Measurements from ENCODE around the gene CD248.
"Not testable (repeated sequence)": the region's sequence is repeated elsewhere in the genome, so short reads cannot be mapped to it uniquely, and the experiment has no call there.

CD248 gene, protein sequence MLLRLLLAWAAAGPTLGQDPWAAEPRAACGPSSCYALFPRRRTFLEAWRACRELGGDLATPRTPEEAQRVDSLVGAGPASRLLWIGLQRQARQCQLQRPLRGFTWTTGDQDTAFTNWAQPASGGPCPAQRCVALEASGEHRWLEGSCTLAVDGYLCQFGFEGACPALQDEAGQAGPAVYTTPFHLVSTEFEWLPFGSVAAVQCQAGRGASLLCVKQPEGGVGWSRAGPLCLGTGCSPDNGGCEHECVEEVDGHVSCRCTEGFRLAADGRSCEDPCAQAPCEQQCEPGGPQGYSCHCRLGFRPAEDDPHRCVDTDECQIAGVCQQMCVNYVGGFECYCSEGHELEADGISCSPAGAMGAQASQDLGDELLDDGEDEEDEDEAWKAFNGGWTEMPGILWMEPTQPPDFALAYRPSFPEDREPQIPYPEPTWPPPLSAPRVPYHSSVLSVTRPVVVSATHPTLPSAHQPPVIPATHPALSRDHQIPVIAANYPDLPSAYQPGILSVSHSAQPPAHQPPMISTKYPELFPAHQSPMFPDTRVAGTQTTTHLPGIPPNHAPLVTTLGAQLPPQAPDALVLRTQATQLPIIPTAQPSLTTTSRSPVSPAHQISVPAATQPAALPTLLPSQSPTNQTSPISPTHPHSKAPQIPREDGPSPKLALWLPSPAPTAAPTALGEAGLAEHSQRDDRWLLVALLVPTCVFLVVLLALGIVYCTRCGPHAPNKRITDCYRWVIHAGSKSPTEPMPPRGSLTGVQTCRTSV

DNA sequence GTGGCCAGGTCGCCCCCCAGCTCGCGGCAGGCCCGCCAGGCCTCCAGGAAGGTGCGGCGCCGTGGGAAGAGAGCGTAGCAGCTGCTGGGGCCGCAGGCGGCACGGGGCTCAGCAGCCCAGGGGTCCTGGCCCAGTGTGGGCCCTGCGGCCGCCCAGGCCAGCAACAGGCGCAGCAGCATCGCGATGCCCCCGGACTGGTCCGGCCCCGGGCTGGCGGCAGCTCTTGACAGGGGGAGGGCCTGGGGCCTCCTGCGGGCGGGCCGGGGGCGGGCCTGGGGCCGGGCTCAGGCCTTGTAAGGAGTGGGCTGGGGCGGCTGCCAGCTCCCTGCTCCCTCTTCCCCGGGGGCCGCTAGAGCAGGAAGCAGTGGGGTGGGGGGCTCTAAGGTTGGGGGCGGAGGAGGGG lies at the start of gene CD248:
CD248 (minus strand) TSS at position 196 of the 403 bp plus-strand sequence; CDS start at position 179, 17 bp downstream.
- DNase-seq (ENCODE audit: low spot score), result no peak

DNA sequence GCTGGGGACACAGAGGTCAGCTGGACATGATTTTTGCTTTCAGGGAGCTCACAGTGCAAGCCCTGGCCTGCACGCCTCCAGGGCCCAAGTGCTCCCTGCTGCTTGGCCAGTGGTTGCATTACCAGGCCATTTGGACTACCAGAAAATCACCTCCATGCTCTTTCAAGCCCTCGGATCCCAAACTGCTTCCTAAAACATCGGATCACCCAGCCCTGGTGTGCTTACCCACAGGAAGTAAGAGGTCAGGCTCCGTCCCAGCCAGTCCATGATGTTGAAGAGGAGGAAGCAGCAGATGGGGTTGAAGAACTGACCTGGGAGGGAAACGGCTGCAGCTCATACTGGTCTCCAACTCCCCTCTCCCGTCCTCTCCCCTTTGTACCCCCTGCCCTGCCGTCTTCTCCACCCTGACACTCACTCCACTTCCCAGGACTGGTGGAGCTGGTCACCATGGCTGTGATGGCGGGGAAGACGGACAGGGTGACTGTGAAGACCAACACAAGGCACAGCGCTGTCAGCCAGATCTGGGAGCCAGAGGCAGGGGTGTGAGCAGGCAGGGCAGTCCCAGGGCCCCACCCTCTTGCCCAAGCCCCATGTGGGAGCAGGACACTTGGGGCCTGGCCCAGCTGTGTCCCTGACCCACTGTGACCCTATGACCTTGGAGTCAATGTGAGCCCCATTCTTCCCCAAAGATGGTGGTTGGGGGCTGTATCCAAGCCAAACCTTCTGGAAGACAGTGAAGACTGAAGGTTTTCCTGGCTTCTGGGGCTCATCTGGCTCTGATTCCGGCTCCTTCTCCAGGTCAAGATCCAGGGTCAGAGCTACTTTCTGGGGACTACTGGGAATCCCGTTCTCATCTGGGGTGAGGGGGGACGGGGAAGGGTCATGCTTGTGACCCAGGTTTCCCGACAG lies 49.1 kb upstream of the CD248 start:
- no peak for DNase-seq (ENCODE audit: low spot score)

DNA sequence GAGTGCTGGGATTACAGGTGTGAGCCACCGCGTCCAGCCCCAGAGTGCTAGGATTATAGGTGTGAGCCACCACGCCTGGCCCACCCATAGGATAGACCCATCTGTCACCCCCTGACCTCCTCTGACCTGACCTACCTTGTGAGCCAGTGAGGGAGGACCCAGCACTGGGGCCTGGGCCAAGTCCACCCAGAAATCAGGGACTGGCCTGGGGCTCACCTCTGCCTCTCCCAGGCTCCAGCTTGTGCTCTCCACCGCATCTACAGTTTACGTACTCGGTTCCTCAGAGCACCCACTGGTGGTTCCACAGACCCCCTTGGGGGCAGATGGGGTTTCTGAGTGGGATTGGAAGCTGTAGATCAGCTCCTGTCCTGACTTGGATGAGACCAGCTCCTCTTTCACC lies 48.3 kb upstream of the CD248 start:
- DNase-seq (ENCODE audit: low spot score), result no peak

DNA sequence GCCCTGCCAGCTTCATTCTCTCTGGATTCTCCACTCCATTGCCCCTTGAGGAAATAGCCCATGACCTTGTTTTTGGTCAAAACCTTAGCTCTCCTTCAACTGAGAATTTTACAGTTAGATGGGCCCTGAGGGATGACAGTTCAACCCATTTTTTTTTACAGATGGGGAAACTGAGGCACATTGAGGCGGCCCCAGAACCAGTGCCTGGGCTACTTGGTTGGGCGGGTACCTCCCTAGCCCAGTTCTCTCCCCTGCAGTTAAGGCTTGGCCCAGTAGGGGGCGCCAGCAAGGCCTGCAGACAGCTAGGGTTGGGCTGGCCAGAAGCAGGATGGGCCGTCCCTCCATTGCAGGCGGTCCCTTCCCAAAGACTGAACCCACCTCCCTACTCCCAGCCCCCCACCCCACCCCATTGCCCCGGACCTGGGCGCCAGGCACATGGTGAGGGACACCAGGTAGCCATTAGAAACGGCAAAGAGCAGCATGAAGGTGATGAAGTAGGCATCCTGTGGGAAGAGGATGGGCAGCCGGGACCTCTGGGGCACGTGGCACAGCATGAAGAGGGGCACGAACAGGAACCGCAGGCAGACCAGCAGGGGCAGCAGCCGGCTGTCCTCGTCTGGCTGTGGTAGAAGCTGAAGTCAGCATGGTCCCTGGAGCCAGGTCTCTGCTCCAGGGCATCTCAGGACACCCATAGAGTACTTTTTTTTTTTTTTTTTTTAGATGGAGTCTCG lies 47.1 kb upstream of the CD248 start:
- peak; percentile 48 for DNase-seq (ENCODE audit: low spot score)

DNA sequence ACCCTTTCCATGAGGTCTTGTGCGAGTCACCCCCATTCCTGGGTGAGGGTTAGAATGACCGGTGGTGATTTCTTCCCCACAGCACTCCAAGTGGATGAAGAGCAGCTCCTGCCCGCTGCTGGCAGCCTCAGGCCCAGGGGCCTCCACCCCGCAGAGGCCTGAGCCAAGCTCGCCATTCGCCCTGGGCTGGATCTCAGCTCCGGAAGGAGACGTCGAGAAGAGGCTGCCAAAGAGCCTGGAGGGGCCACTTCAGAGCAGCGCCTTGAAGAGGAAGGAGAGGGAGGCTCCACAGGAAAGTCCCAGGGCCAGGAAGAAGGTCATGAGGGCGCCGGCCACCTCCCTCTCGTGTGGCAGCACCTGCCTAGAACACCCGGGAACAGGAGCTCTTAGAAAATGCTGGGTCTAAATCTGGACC lies 46.4 kb upstream of the CD248 start:
- no peak for DNase-seq (ENCODE audit: low spot score)

DNA sequence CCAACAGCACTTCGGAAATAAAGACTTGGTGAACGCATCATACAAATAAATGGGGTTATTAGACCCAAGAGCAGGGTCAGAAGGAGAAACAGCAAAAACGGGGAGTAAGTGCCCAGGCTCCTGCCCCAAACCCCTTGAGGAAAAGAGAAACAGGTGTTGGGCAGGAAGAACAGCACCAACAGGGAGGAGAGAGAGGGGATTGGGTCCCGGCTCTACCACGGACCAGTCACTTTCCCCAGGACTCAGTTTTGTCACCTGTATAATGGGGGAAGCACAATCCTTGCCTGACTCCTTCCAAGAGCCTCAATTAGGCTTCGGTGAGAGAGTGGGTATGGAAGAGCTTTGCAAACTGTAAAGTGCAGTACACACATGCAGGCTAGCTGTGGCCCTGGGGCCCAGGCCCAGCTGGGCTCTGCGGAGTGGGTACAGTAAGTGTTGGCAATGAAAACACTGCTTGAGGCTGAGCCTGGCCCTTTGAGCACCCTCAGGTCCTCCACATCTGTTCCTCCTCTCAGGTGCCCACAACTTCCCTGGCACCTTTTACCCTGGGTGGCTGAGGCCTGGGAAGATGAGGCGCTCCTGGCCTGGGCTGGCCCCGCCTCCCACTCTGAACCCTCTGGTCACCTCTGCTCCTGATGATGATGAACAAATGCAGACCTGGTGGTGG lies 45.8 kb upstream of the CD248 start:
- no peak for DNase-seq (ENCODE audit: low spot score)

DNA sequence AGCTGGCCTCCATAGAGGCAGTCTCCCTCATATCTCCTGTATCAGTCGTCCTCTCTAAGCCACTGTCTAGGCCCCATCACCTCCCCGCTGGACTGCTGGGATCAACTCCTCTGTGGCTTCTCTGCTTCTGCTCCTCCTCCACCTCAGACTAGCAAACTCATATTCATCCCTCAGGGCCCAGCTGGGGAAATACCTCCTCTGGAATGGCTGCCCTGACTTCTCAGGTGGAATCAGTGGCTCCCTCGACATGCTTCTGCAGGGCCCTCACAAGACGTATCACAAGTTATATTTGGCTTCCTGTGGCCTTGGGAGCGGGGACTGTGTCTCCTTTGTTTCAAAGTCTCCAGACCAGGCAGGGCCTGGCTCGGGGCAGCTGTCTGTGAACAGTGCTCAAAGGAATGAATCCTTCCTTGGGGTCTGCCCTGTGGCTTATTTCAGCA lies 44.7 kb upstream of the CD248 start:
- DNase-seq (ENCODE audit: low spot score), result no peak

DNA sequence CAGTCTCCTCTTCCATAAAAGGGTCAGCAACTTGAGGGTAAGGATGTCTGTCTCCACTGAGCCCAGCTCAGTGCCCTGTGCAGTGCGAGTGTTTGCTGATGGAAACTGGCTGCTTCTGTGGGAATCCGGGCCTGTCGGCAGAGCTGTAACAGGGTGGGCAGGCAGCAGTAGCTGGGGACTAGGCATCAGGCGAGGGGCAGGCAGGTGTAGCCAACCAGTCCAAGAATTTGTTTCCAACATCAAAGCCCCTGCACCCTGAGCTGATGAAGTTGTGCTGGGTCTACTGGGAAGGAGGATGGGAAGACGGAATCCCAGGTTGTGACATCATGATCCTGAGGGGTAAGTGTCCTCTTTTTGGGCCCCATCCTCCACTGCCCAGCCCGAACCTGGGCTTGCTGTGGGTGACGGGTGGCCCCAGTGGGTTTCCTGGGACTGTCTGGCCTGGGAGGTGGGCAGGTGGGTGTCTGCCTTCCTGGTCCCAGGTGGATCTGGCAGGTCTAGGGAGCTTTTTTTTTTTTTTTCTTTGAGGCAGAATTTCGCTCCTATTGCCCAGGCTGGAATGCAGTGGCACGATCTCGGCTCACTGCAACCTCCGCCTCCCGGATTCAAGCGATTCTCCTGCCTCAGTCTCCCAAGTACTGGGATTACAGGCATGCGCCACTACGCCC lies 43.7 kb upstream of the CD248 start:
- no peak for DNase-seq (ENCODE audit: low spot score)

DNA sequence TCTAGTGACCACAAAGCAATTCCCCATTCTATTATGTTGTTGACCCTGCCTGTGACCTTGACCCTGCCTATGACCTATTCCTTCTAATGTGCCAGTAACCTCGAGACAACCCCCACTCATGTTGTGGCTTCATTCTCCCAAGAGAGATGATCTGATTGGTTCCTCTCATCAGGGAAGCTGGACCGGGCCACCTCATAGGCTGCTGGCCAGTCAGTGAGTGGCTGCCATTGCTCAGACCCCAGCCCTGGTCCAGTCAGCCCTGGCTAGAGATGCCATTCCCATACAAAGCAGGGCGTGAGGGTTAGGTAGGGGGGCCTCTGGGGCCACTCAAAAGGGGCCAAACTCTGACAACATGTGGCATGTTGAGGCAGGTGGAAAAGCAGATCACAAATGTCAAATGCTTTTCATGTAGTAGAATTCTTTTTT lies 42.8 kb upstream of the CD248 start:
- no peak for DNase-seq (ENCODE audit: low spot score)

DNA sequence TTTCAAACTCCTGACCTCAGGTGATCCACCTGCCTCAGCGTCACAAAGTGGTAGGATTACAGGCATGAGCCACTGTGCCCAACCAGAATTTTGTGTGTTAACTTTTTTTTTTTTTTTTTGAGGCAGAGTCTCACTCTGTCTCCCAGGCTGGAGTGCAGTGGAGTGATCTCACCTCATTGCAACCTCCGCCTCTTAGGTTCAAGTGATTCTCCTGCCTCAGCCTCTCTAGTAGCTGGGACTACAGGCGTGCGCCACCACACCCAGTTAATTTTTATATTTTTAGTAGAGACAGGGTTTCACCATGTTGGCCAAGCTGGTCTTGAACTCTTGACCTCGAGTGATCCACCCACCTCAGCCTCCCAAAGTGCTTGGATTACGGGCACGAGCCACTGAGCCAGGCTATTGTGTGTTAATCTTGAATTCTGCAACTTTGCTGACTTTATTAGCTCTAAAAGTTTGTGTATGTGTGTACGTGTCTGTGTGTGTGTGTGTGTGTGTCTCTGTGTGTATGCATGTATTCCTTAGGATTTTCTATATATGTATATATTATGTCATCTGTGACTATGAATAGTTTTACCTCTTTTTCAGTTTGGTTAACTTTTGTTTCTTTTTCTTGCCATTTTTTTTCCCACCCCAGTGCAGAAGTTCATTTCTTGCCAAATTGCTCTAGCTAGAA lies 33.9 kb upstream of the CD248 start:
- not testable (repeated sequence) for DNase-seq (ENCODE audit: low spot score)

DNA sequence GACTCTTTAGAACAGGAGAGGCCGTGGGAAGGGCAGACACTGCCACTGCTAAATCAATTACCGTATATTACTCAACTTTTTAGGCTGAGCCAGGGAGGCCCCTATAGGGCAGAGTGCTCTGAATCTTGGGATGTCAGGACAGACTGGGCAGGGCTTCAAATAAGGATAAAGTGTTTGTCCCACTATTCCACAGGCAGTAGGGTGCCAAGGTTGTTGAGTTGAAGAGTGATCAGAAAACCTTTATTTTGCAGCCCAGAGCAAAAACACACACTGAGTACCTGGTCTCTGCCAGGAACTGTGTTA lies 32.2 kb upstream of the CD248 start:
- no peak for DNase-seq (ENCODE audit: low spot score)

DNA sequence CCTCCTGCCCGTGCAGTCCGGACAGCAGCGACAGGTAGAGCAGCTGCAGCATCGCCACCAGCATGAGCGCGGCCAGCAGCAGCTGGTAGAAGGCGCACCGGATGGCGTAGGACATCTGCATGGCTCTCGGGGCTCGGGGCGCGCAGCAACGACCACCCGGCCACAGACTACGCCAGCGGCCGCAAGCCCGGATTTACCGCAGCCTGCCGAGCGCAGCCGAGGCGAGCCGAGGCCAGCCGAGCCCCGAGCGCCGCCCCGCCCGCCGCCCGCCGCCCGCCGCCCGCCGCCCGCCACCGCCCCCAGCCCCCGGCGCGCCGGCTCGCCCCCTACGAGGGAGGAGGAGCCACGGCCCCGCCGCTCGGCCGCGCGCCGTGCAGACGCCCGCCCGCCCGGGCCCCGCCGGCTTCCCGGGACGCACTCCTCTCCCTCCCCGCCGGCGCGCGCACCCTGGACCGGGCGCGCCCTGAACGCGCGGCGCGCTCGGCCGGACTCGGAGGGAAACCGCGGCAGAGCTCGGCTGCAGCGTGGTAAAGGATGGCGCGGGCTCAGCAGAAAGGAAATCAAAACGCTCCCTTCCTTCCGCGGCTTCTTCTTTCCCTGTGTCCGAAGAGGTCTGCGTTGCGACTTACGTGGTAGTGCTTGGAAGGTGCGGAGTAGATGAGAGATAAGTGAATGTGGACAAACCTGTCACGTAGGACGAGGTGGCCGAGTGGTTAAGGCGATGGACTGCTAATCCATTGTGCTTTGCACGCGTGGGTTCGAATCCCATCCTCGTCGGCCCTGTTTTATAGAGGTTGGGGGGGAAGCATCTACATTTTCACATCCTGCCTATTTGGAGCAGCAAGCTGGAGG lies 30.8 kb upstream of the CD248 start, which contains the start of gene B4GAT1:
B4GAT1 (minus strand) TSS at position 205 of the 852 bp plus-strand sequence; CDS start at position 121, 84 bp downstream.
- DNase-seq (ENCODE audit: low spot score), result peak; percentile 81

DNA sequence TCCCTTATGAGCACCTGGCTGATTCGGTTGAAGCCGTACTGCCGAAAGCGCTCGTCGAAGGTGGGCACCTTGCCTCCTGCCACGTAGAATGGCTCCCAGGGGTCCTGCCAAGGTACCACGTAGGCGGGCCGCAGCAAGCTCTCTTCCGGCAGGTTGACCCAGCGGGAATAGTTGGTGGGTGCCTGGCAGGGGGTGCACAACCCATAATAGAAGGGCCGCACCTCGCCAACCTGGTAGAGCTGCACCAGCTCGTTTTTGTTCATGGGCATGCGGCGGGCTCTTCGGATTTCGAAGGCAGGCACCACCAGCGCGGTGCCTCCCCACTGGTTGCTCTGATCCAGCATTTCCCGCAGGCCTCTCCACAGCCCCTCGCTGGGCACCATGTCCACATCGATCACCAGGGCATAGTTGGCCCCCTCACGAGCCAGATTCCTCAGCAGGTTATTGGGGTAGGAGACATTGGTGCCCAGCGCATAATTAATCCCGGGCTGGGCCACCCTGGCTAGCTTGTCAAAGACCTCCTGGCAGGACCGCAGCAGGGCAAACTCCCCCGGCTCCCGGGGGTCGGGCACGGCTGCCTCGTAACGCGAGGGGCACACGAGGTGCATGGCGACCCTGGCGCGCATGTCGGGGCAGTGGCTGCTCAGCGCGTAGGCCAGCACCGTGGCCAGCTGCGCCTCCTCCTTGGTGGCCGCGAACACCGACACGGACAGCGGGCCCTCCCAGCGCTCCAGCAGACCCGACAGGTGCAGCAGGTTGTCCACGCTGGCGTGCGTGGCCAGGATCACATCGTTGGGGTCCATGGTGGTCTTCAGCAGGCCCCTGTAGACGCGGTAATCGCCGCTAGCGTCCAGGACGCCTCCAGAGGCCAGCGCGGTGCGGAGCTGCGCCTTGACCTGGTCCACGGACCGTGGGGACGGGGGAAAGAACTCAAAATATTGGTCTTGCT lies 29.9 kb upstream of the CD248 start:
- DNase-seq (ENCODE audit: low spot score), result no peak

DNA sequence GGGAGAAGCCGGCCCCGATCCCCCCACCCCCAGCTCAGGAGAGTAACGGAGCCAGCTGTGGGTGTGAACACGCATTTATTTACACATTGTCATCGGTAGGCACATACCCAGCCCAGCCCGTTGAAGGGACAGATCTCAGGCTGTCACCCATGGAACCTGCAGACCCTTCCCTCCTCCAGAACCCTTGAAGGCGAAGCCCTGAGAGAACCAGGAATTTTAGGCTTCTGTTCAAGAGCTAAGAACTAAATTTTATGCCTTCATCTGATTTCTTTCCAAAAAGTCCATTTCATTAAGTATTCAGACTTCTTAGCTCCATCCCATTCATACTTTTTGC lies 28.4 kb upstream of the CD248 start:
- no peak for DNase-seq (ENCODE audit: low spot score)

DNA sequence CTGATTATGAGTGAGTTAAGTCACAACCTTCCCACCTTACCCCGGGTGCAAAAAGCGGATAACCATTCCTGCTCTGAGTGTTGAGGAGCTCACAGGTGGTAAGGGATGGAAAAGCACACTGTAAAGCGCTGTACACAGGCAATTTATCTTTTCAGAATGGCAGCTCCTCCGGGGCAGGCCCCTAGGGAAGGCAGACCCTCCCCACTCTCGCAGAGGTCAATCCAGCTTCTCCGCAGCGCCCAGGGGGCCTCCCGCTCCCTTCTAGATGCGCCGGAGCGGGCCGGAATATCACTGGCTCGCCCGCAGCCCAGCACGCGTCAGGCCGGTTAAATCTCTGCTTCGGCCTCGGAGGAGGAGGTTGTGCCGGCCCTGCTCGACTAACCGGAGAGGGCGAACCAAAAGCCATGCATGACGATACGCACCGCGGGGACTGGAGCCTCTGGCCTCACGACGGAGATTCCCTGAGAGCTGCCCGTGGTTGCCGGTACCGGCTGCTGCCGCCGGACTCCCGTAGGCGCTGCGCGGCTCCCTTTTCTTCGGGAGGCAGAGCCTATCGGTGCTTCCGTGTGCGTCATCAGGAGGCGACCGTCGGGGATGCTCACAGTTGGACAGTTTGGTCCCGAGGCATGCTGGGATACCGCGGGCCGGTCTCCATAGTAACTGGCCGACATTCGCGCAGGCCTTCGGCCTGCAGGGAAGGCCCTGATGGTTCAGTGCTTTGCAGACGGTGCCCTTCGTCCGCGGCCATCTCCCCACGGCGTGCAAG lies 27.9 kb upstream of the CD248 start, which contains the start of gene BRMS1:
BRMS1 (minus strand) TSS at position 555 of the 766 bp plus-strand sequence. CDS start 2,870 bp downstream, outside the sequence.
- DNase-seq (ENCODE audit: low spot score), result peak; percentile 95

DNA sequence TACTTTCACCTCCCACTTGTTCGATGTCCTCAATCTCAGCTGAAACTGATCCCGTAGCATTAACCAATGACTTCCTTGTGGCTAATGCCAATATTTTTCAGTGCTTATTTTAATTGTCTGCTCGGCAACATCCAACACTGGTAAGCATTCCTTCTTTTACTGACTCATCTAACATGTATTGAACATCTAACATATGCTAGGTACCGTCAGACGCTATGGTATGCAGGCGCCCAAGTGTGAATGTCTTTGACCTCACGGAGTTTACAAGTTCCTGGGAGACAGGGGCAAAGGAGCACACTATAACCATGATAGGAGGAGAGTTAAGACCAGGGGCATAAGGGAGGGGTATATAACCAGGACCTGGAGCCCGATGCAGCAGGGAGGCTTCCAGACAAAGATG lies 26.3 kb upstream of the CD248 start:
- no peak for DNase-seq (ENCODE audit: low spot score)
